Adrenal gland (tissue), 12 donors: Measurements from ENCODE around the gene PEG3. TPM values are rescaled to one million over a fixed set of nuclear protein-coding genes. Genes with fewer than 3 reads are reported as not detected.

Experiments used
- DNase-seq, 7 donors: peaks; one replicate each; pipeline ENCODE4 v3.0.0-alpha.2; 2019 to 2020
- H3K27ac ChIP-seq, 5 donors: fragments of 200-600 bp; sonication (generic) in 4 of 5; 1 replicate in 3 of 5; 2 replicates in 2 of 5; pipeline versions ENCODE4 v1.5.1 to v1.8.0; 2016 to 2020; ENCODE audit warnings: mild to moderate bottlenecking in 1 of 5
- H3K27me3 ChIP-seq: fragments of 200-600 bp; 2 replicates; pipeline ENCODE4 v1.8.0; 2021
- H3K36me3 ChIP-seq, 2 donors: fragments of 200-600 bp; replicated peaks in 1 of 2; 1 replicate in 1 of 2; 2 replicates in 1 of 2; pipeline versions ENCODE4 v1.5.1 to v1.8.0; 2018 to 2022
- H3K4me1 ChIP-seq, 2 donors: fragments of 200-600 bp; replicated peaks in 1 of 2; 1 replicate in 1 of 2; 2 replicates in 1 of 2; pipeline versions ENCODE4 v1.5.1 to v1.8.0; 2018 to 2021
- H3K4me3 ChIP-seq, 4 donors: fragments of 200-600 bp; sonication (generic) in 3 of 4; one replicate each; pipeline ENCODE4 v1.5.1; 2016 to 2018
- H3K9me3 ChIP-seq, 3 donors: fragments of 200-600 bp; sonication (generic) in 1 of 3; replicated peaks in 1 of 3; 1 replicate in 2 of 3; 2 replicates in 1 of 3; pipeline versions ENCODE4 v1.5.1 to v1.8.0; 2016 to 2021
- CTCF ChIP-seq, 6 experiments: fragments of 450-650 bp in 4 of 6; fragments of 200-600 bp in 2 of 6; sonication (generic) in 1 of 6; IDR thresholded peaks; 1 replicate in 5 of 6; 2 replicates in 1 of 6; pipeline versions ENCODE4 v1.5.1 to v1.8.0; 2016 to 2021; ENCODE audit warnings: antibody characterized with exemption in 6 of 6, mild to moderate bottlenecking in 2 of 6, moderate library complexity in 1 of 6
- POLR2A ChIP-seq, 2 donors: fragments of 450-650 bp; IDR thresholded peaks; one replicate each; pipeline ENCODE4 v1.6.1; 2017; ENCODE audit warnings: antibody characterized with exemption in 2 of 2, mild to moderate bottlenecking in 2 of 2, moderate library complexity in 1 of 2
- WGBS, 4 donors: extraction: QIAGEN DNeasy Blood & Tissue Kit in 2 of 4; methylation state at CpG; one replicate each; pipeline versions ENCODE4 v1.1.5 to v1.1.7; 2013 to 2017; 5-methylcytosine and 5-hydroxymethylcytosine counted together
- intact Hi-C, 2 donors: fragments of 100-400 bp; cut with DNase I; formaldehyde crosslinking; loops; one replicate each; pipeline versions ENCODE4 v1.14.1 to v1.15.0; 2022 to 2023
- polyA plus RNA-seq, 3 donors: library from polyadenylated mRNA; stranded (reverse); fragments of 200-250 nt in 2 of 3; fragments of 350-450 nt in 1 of 3; fragmentation: Illumina TruSeq in 1 of 3; extraction: RNeasy Lipid Tissue Mini Kit (QIAGEN cat#74804) in 1 of 3; gene quantifications; one replicate each; pipeline ENCODE4 v1.2.3, GENCODE V29; 2013 to 2014
- small RNA-seq, 2 donors: library from RNA; depleted of rRNA; stranded (forward); fragments of <200 nt; gene quantifications; one replicate each; pipeline ENCODE3, GENCODE V24; 2016
- total RNA-seq, 9 donors: library from RNA; depleted of rRNA in 4 of 9; stranded (reverse); fragments of >200 nt in 4 of 9; fragments of 120-200 nt in 1 of 9; fragmentation: NEBNext Ultra II Directional in 1 of 9; extraction: Animal tissue kit (Norgen Biotek cat#: 25700) in 1 of 9; gene quantifications; one replicate each; pipeline versions ENCODE4 v1.1.0 to v1.2.4, GENCODE V29; 2013 to 2023
- donor health status: healthy with polysubstance abuse.
- donor health status: Bipolar disorder and iron deficiency.
- donor health status: DM: yes; HTN: yes; CAD: no.
- donor health status: DM: no; HTN: no; CAD: no.
- donor health status: DM: no; HTN: no; CAD: no.
- donor health status: DM: yes; HTN: yes; CAD: no.

The PEG3 gene
- total and polyA plus RNA-seq, 12 donors: 17.3 to 743 (median 235) TPM

- no peaks in the 10 kb centered on the region for H3K27me3 ChIP-seq
- no peak overlapping the region for H3K4me3 ChIP-seq
- WGBS, 4 donors: 91 to 100% (median 95%) methylated on average over 1 of the region's 1 CpG
- intact Hi-C loops: no loop called here
- H3K9me3 ChIP-seq: no peaks in the 10 kb centered on the region
- H3K27ac ChIP-seq: no peak overlapping the region
- no peaks in the 10 kb centered on the region for H3K4me1 ChIP-seq
- DNase-seq: no peak
- peaks cover 0 to 7% of the 10 kb centered on the region in 2 donors for H3K36me3 ChIP-seq
- TF ChIP-seq POLR2A (IDR thresholded peaks at IDR 0.05): no peak
- no peak for TF ChIP-seq CTCF (IDR thresholded peaks at IDR 0.05)
Observed at GRCh38 chr19:56810260-56810659, 30.3 kb downstream of the PEG3 start.

- TF ChIP-seq POLR2A (IDR thresholded peaks at IDR 0.05): no peak
- Histone ChIP-seq H3K4me3 (no peak overlapping the region), H3K27ac (no peak overlapping the region), H3K27me3 (no peaks in the 10 kb centered on the region), H3K9me3 (no peaks in the 10 kb centered on the region), H3K36me3 (peaks cover 0 to 5% of the 10 kb centered on the region in 2 donors), H3K4me1 (no peaks in the 10 kb centered on the region)
- WGBS, 4 donors: 80 to 96% (median 82%) methylated on average over 3 of the region's 3 CpGs
- intact Hi-C loops: no loop called here
- no peak for DNase-seq
Observed at GRCh38 chr19:56808717-56809392, 31.7 kb downstream of the PEG3 start.

- H3K36me3 ChIP-seq: no peaks in the 10 kb centered on the region
- no peak for DNase-seq
- no peaks in the 10 kb centered on the region for H3K9me3 ChIP-seq
- H3K27ac ChIP-seq: no peak overlapping the region
- intact Hi-C loops: no loop called here
- no peaks in the 10 kb centered on the region for H3K4me1 ChIP-seq
- no peak overlapping the region for H3K4me3 ChIP-seq
- H3K27me3 ChIP-seq: no peaks in the 10 kb centered on the region
- TF ChIP-seq CTCF (IDR thresholded peaks at IDR 0.05) (no peak), POLR2A (IDR thresholded peaks at IDR 0.05) (no peak)
Observed at GRCh38 chr19:56806639-56807038, 33.9 kb downstream of the PEG3 start.

Small RNA genes within 50 kb of the gene (small RNA-seq; reads per million reads assigned to genes)
- gene AC006115.2: 0 reads per million in 2 donors

Other genes with a start within 250 kb of the PEG3 start
- 1 to 10 TPM; 5.1 to 8.4 (median 5.8) TPM for gene ZNF71, start 245.4 kb downstream of the PEG3 start, total RNA-seq
- 1 to 10 TPM; 2.3 to 2.6 (median 2.4) TPM for gene ZNF71, start 245.4 kb downstream of the PEG3 start, polyA plus RNA-seq
- under 1 TPM in 4 of 9 donors, not detected in 5; 0.22 to 0.67 (median 0.37) TPM for gene SMIM17, start 197.6 kb downstream of the PEG3 start, total RNA-seq
- gene SMIM17, start 197.6 kb downstream of the PEG3 start, polyA plus RNA-seq: under 1 TPM in 2 of 3 donors, not detected in 1; 0.07 to 0.35 TPM
- 10 to 100 TPM in 1 of 9 donors, 1 to 10 TPM in 8; 2.4 to 37.5 (median 5.1) TPM for gene ZNF835, start 169.0 kb downstream of the PEG3 start, total RNA-seq
- gene ZNF835, start 169.0 kb downstream of the PEG3 start, polyA plus RNA-seq: 1 to 10 TPM in 1 of 3 donors, under 1 TPM in 2; 0.30 to 1.0 (median 0.97) TPM
- gene ZIM2, start within 50 bp of the PEG3 start, total RNA-seq: 10 to 100 TPM in 3 of 9 donors, 1 to 10 TPM in 6; 1.7 to 28.1 (median 6.9) TPM
- 1 to 10 TPM in 2 of 3 donors, under 1 TPM in 1; 0.24 to 6.2 (median 1.4) TPM for gene ZIM2, start within 50 bp of the PEG3 start, polyA plus RNA-seq